DND-41 (cell line): Measurements from ENCODE around the gene MARK2.

Experiments used
- ATAC-seq: fragments of 200-7000 bp; cut with Tn5 transposase; 3 replicates; pipeline ENCODE4 v1.9.1; 2021; ENCODE audit warnings: low read depth; ENCODE audit not compliant: insufficient read depth
- DNase-seq: peaks from one replicate; pipeline ENCODE4 v3.0.0-alpha.2; 2020
- H2AFZ ChIP-seq: 2 replicates; pipeline ENCODE4 v1.6.0; 2012; ENCODE audit warnings: low read depth, low read length
- H3K27ac ChIP-seq: 2 replicates; pipeline ENCODE4 v1.5.1; 2012; ENCODE audit warnings: low read length, inconsistent platforms
- H3K27me3 ChIP-seq: fragments of 200-600 bp; sonication (generic); 2 replicates; pipeline ENCODE4 v1.6.0; 2012; ENCODE audit warnings: low read length, mild to moderate bottlenecking, inconsistent platforms; ENCODE audit not compliant: insufficient read depth, poor library complexity
- H3K36me3 ChIP-seq: 2 replicates; pipeline ENCODE4 v1.5.1; 2012; ENCODE audit warnings: low read length, inconsistent platforms; ENCODE audit not compliant: insufficient read depth
- H3K4me1 ChIP-seq: 2 replicates; pipeline ENCODE4 v1.5.1; 2012; ENCODE audit warnings: mild to moderate bottlenecking, low read length; ENCODE audit not compliant: insufficient read depth
- H3K4me2 ChIP-seq: 2 replicates; pipeline ENCODE4 v1.6.0; 2012; ENCODE audit warnings: mild to moderate bottlenecking, moderate library complexity, low read length, inconsistent platforms; ENCODE audit not compliant: insufficient read depth
- H3K4me3 ChIP-seq, 2 experiments: fragments of 200-600 bp in 1 of 2; shearing (Covaris generic) in 1 of 2; 2 replicates each; pipeline ENCODE4 v1.5.1; 2012 to 2016; ENCODE audit warnings: inconsistent platforms in 2 of 2, low read length in 2 of 2, mild to moderate bottlenecking in 2 of 2, low read depth in 1 of 2, moderate library complexity in 1 of 2
- H3K79me2 ChIP-seq: 2 replicates; pipeline ENCODE4 v1.6.0; 2012; ENCODE audit warnings: low read length, inconsistent platforms; ENCODE audit not compliant: insufficient read depth
- H3K9ac ChIP-seq: 2 replicates; pipeline ENCODE4 v1.6.0; 2012; ENCODE audit warnings: low read depth, mild to moderate bottlenecking, inconsistent platforms, low read length, moderate library complexity
- H3K9me3 ChIP-seq: 2 replicates; pipeline ENCODE4 v1.5.1; 2012; ENCODE audit warnings: low read length, moderate library complexity, mild to moderate bottlenecking, inconsistent platforms; ENCODE audit not compliant: insufficient read depth, severe bottlenecking
- H4K20me1 ChIP-seq: 2 replicates; pipeline ENCODE4 v1.6.0; 2012; ENCODE audit warnings: low read length; ENCODE audit not compliant: insufficient read depth
- CTCF ChIP-seq: IDR thresholded peaks from 2 replicates; pipeline ENCODE4 v1.5.1; 2012; ENCODE audit warnings: borderline replicate concordance, low read length, moderate library complexity, mild to moderate bottlenecking; ENCODE audit not compliant: poor library complexity, severe bottlenecking; ENCODE audit errors: extremely low read depth
- EZH2 ChIP-seq: IDR thresholded peaks from 3 replicates; pipeline ENCODE4 v1.6.1; 2012; ENCODE audit warnings: borderline replicate concordance, low read depth, mild to moderate bottlenecking, moderate library complexity, low read length, inconsistent platforms; ENCODE audit not compliant: severe bottlenecking

MARK2 gene

GRCh38 chr11:63914896-63915691, 76.2 kb downstream of the MARK2 start:
- H3K36me3 ChIP-seq = peaks cover under 1% of the 10 kb centered on the region; the same call in 1 of the 2 replicates
- no peak overlapping the region for H3K27ac ChIP-seq
- H2AFZ ChIP-seq = no peak overlapping the region
- DNase-seq (no peak), ATAC-seq (no peak)
- H4K20me1 ChIP-seq = peaks cover 7% of the 10 kb centered on the region
- no peaks in the 10 kb centered on the region for H3K27me3 ChIP-seq
- peaks cover 25% of the 10 kb centered on the region for H3K4me1 ChIP-seq
- no peak for TF ChIP-seq EZH2
- TF ChIP-seq CTCF = no peak
- no peak overlapping the region for H3K4me2 ChIP-seq
- H3K9ac ChIP-seq = no peak overlapping the region
- no peak overlapping the region for H3K4me3 ChIP-seq
- no peaks in the 10 kb centered on the region for H3K9me3 ChIP-seq
- H3K79me2 ChIP-seq = no peaks in the 10 kb centered on the region

- TF ChIP-seq EZH2 = no peak
- TF ChIP-seq CTCF = peak; percentile 52
- Histone ChIP-seq H3K9ac (peak overlapping the region; percentile 61), H3K4me1 (peaks cover 25% of the 10 kb centered on the region), H3K4me2 (peak overlapping the region; percentile 99), H3K4me3 (peak overlapping the region; percentile 19 to 71; a peak in 3 of 4 replicates), H4K20me1 (peaks cover 4% of the 10 kb centered on the region; the same call in 1 of the 2 replicates), H3K27me3 (no peaks in the 10 kb centered on the region), H3K27ac (no peak overlapping the region), H3K9me3 (no peaks in the 10 kb centered on the region), H3K79me2 (no peaks in the 10 kb centered on the region), H2AFZ (peak overlapping the region; percentile 74), H3K36me3 (no peaks in the 10 kb centered on the region)
- DNase-seq = no peak
- no peak for ATAC-seq
Observed at GRCh38 chr11:63915961-63916836, 77.3 kb downstream of the MARK2 start.

GRCh38 chr11:63916837-63917691, 78.2 kb downstream of the MARK2 start, which contains the start of gene RCOR2:
Gene RCOR2, minus strand, starts transcription at chr11:63917164. Its CDS starts 708 bp downstream, at chr11:63916456.
- no peaks in the 10 kb centered on the region for H3K79me2 ChIP-seq
- peak; percentile 78 for ATAC-seq
- H3K27ac ChIP-seq = peak within 1 kb of the TSS; percentile 55; the same call in 1 of the 2 replicates
- H3K27me3 ChIP-seq = no peaks in the 10 kb centered on the region
- H3K4me1 ChIP-seq = peaks cover 25% of the 10 kb centered on the region
- H3K4me3 ChIP-seq = peak within 1 kb of the TSS; percentile 47 to 71
- peak within 1 kb of the TSS; percentile 78 for H2AFZ ChIP-seq
- H3K9ac ChIP-seq = peak within 1 kb of the TSS; percentile 65
- no peaks in the 10 kb centered on the region for H3K36me3 ChIP-seq
- H3K9me3 ChIP-seq = no peaks in the 10 kb centered on the region
- peak; percentile 92 for DNase-seq
- TF ChIP-seq EZH2 = no peak
- TF ChIP-seq CTCF = no peak
- H3K4me2 ChIP-seq = peak within 1 kb of the TSS; percentile 99
- peaks cover 4% of the 10 kb centered on the region; the same call in 1 of the 2 replicates for H4K20me1 ChIP-seq
